ENCODE data around the gene CRKL. TPM values are rescaled to one million over a fixed set of nuclear protein-coding genes. Genes with fewer than 3 reads are reported as not detected.

The CRKL gene
- polyA plus RNA-seq, 2 of the 4 experiments (the other 2 are of a cell fraction) = 21.4 to 22.8 TPM

- Histone ChIP-seq H3K27ac (no peak overlapping the region), H3K4me1 (0 out of 3 replicates have a peak, but pooled peaks cover 4% of the 10 kb centered on the region), H3K4me2 (no peak overlapping the region), H3K9me3 (no peaks in the 10 kb centered on the region), H3K4me3 (no peak overlapping the region)
- CTCF ChIA-PET = interaction anchor here (0.5 to 1.5 kb wide), 3 partner anchors 17 to 60 kb away, joined by 3 to 7 read pairs (median 5); partner anchors contain the start of gene CRKL
- 80% methylated on average over 7 of the region's 7 CpGs for WGBS (ENCODE audit: missing lambda C conversion rate)
- no peak for ATAC-seq
- POLR2A ChIA-PET = interaction anchor here (0.6 kb wide), 1 partner anchor 28 kb away, joined by 3 read pairs; no protein-coding TSS in a partner anchor
- DNase-seq (ENCODE audit: low read depth in 1 of 2, low spot score in 1 of 2) = no peak
- TF ChIP-seq CTCF (IDR thresholded peaks at IDR 0.05) (no peak), MAFK (IDR thresholded peaks at IDR 0.05; ENCODE audit: partially characterized antibody) (no peak), CHD4 (IDR thresholded peaks at IDR 0.05; ENCODE audit: borderline replicate concordance) (no peak), E2F6 (IDR thresholded peaks at IDR 0.05; ENCODE audit: borderline replicate concordance, low read depth) (no peak), NPAS2 (CRISPR knock-in tag; IDR thresholded peaks at IDR 0.05; ENCODE audit: borderline replicate concordance) (no peak), ZSCAN20 (CRISPR knock-in tag; IDR thresholded peaks at IDR 0.05) (no peak), CBX2 (IDR thresholded peaks at IDR 0.05; ENCODE audit: borderline replicate concordance, low read depth) (no peak), ATOH8 (CRISPR knock-in tag; IDR thresholded peaks at IDR 0.05; ENCODE audit: low read depth) (no peak), HOXB13 (CRISPR knock-in tag; IDR thresholded peaks at IDR 0.05; ENCODE audit: low read depth) (no peak), ZFP36 (IDR thresholded peaks at IDR 0.05; ENCODE audit: borderline replicate concordance, partially characterized antibody) (no peak), ZNF302 (CRISPR knock-in tag; IDR thresholded peaks at IDR 0.05) (no peak), RFX5 (IDR thresholded peaks at IDR 0.05) (no peak), GATA3 (IDR thresholded peaks at IDR 0.05; ENCODE audit: borderline replicate concordance) (no peak), SMC3 (IDR thresholded peaks at IDR 0.05) (no peak)
- FAIRE-seq = no peak
These were observed 48.9 kb upstream of the CRKL start for GRCh38 chr22:20868025-20868962.

- DNase-seq (ENCODE audit: low read depth in 1 of 2, low spot score in 1 of 2) (no peak), ATAC-seq (no peak), FAIRE-seq (no peak)
- no peaks in the 10 kb centered on the region for H3K9me3 ChIP-seq
- CTCF ChIA-PET = interaction anchor here (1.4 to 1.5 kb wide), 2 partner anchors 16 kb away, joined by 3 to 7 read pairs; no protein-coding TSS in a partner anchor
- H3K4me2 ChIP-seq = no peak overlapping the region
- no peak overlapping the region for H3K27ac ChIP-seq
- H3K4me1 ChIP-seq = 0 out of 3 replicates have a peak, but pooled peaks cover 4% of the 10 kb centered on the region
- 90% methylated on average over 2 of the region's 2 CpGs for WGBS (ENCODE audit: missing lambda C conversion rate)
- TF ChIP-seq RAD21 (conservative IDR thresholded peaks at IDR 0.05 in 1 of 2, IDR thresholded peaks at IDR 0.05 in 1 of 2) (no peak), RARB (CRISPR knock-in tag; IDR thresholded peaks at IDR 0.05) (no peak), RFX5 (IDR thresholded peaks at IDR 0.05) (no peak), BCL3 (IDR thresholded peaks at IDR 0.05) (no peak), HOXA7 (CRISPR knock-in tag; IDR thresholded peaks at IDR 0.05) (no peak), MAZ (IDR thresholded peaks at IDR 0.05; ENCODE audit: borderline replicate concordance, low read depth, low read length) (no peak), EHMT2 (IDR thresholded peaks at IDR 0.05; ENCODE audit: low read depth) (no peak)
- no peak overlapping the region for H3K4me3 ChIP-seq
- POLR2A ChIA-PET = no interaction called here
These were observed 48.0 kb upstream of the CRKL start for GRCh38 chr22:20869234-20869633.

Data from A549 (cell line).